ENCODE measurements around the gene FAM124A. TPM values are rescaled to one million over a fixed set of nuclear protein-coding genes. Genes with fewer than 3 reads are reported as not detected.

The FAM124A gene
- total RNA-seq, 1 experiment from 2014 or later: 3.1 TPM

GRCh38 chr13:51192348-51192747 lies 29.9 kb upstream of the FAM124A start:
- ChIA-PET RAD21 (ENCODE audit: low non-redundant PET in 1 of 2, low total read pairs in 2 of 2, uncharacterized antibody in 2 of 2, unreplicated experiment in 2 of 2) (no interaction called here), POLR2A (no interaction called here)

GRCh38 chr13:51193387-51193786 lies 28.8 kb upstream of the FAM124A start:
- no peaks in the 10 kb centered on the region for H3K27me3 ChIP-seq (ENCODE audit: insufficient read depth, low read length)

More at GRCh38 chr13:51192348-51192747, 29.9 kb upstream of the FAM124A start:
- Histone ChIP-seq H3K4me2 (ENCODE audit: low read length) (no peak overlapping the region), H3K4me1 (ENCODE audit: control insufficient read depth in 1 of 2, insufficient read depth in 2 of 2, low read length in 2 of 2) (no peaks in the 10 kb centered on the region), H2AFZ (ENCODE audit: low read depth, low read length, poor library complexity, severe bottlenecking) (no peak overlapping the region), H3K27ac (ENCODE audit: low read depth, low read length) (no peak overlapping the region), H3K4me3 (replicated peaks in 1 of 2; ENCODE audit: low read depth in 1 of 2, low read length in 2 of 2) (no peak overlapping the region), H3K9me3 (ENCODE audit: control insufficient read depth in 1 of 2, insufficient read depth in 1 of 2, low read depth in 1 of 2, low read length in 2 of 2) (no peaks in the 10 kb centered on the region), H3K27me3 (ENCODE audit: insufficient read depth, low read length) (no peaks in the 10 kb centered on the region), H3K36me3 (ENCODE audit: control insufficient read depth in 1 of 2, insufficient read depth in 2 of 2, low read length in 2 of 2) (no peaks in the 10 kb centered on the region), H3K9me2 (ENCODE audit: insufficient read depth) (no peaks in the 10 kb centered on the region), H3K79me2 (ENCODE audit: insufficient read depth, low read length) (no peaks in the 10 kb centered on the region), H4K20me1 (ENCODE audit: insufficient read depth) (no peaks in the 10 kb centered on the region), H3K9ac (ENCODE audit: low read length) (no peak overlapping the region)
- no TSS peak for BruUV-seq (replicated peaks)
- CTCF ChIA-PET: no interaction called here
- ATAC-seq: no peak
- DNase-seq (ENCODE audit: low read depth, low spot score): no peak
- intact Hi-C loops (cut with micrococcal nuclease): no loop called here
- TF ChIP-seq EZH2 (IDR thresholded peaks at IDR 0.05): no peak
- no peak for TF ChIP-seq EGR1 (IDR thresholded peaks at IDR 0.05; ENCODE audit: low read depth)
- no peak for TF ChIP-seq EZH2phosphoT487 (IDR thresholded peaks at IDR 0.05; ENCODE audit: borderline replicate concordance)
- TF ChIP-seq MAX (IDR thresholded peaks at IDR 0.05): no peak
- no peak for TF ChIP-seq YY1 (IDR thresholded peaks at IDR 0.05; ENCODE audit: extremely low read depth, insufficient replicate concordance, low read depth, low read length)
- no peak for TF ChIP-seq RAD21 (IDR thresholded peaks at IDR 0.05; ENCODE audit: low read depth)
- no peak for TF ChIP-seq ZFX (IDR thresholded peaks at IDR 0.05)
- TF ChIP-seq JUND (IDR thresholded peaks at IDR 0.05): no peak
- no peak for TF ChIP-seq CBX3 (IDR thresholded peaks at IDR 0.05; ENCODE audit: low read depth)
- no peak for TF ChIP-seq CEBPB (IDR thresholded peaks at IDR 0.05; ENCODE audit: low read depth)
- TF ChIP-seq ATF3 (IDR thresholded peaks at IDR 0.05): no peak
- TF ChIP-seq SIN3A (IDR thresholded peaks at IDR 0.05; ENCODE audit: low read depth): no peak
- no peak for TF ChIP-seq POLR2A (IDR thresholded peaks at IDR 0.05; ENCODE audit: borderline replicate concordance, extremely low read depth, insufficient read depth, insufficient read length)
- no peak for TF ChIP-seq POLR2AphosphoS5 (IDR thresholded peaks at IDR 0.05; ENCODE audit: low read depth, low read length)
- no peak for TF ChIP-seq ZNF274 (IDR thresholded peaks at IDR 0.05; ENCODE audit: low read depth, low read length)

More at GRCh38 chr13:51193387-51193786, 28.8 kb upstream of the FAM124A start:
- ChIA-PET POLR2A (no interaction called here), RAD21 (ENCODE audit: low non-redundant PET in 1 of 2, low total read pairs in 2 of 2, uncharacterized antibody in 2 of 2, unreplicated experiment in 2 of 2) (no interaction called here), CTCF (no interaction called here)
- TF ChIP-seq ZBTB33 (IDR thresholded peaks at IDR 0.05; ENCODE audit: extremely low read depth, insufficient replicate concordance, low read length) (no peak), POLR2AphosphoS5 (IDR thresholded peaks at IDR 0.05; ENCODE audit: low read depth, low read length) (no peak)
- no TSS peak for BruUV-seq (replicated peaks)
- no peaks in the 10 kb centered on the region for H3K36me3 ChIP-seq (ENCODE audit: control insufficient read depth in 1 of 2, insufficient read depth in 2 of 2, low read length in 2 of 2)
- no peaks in the 10 kb centered on the region for H3K9me3 ChIP-seq (ENCODE audit: control insufficient read depth in 1 of 2, insufficient read depth in 1 of 2, low read depth in 1 of 2, low read length in 2 of 2)
- ATAC-seq (no peak), DNase-seq (ENCODE audit: low read depth, low spot score) (no peak)
- no peaks in the 10 kb centered on the region for H3K9me2 ChIP-seq (ENCODE audit: insufficient read depth)
- no peak overlapping the region for H3K27ac ChIP-seq (ENCODE audit: low read depth, low read length)
- H3K9ac ChIP-seq (ENCODE audit: low read length): no peak overlapping the region
- no peak overlapping the region for H3K4me3 ChIP-seq (replicated peaks in 1 of 2; ENCODE audit: low read depth in 1 of 2, low read length in 2 of 2)
- no peaks in the 10 kb centered on the region for H4K20me1 ChIP-seq (ENCODE audit: insufficient read depth)
- H2AFZ ChIP-seq (ENCODE audit: low read depth, low read length, poor library complexity, severe bottlenecking): no peak overlapping the region
- intact Hi-C loops (cut with micrococcal nuclease): no loop called here
- H3K79me2 ChIP-seq (ENCODE audit: insufficient read depth, low read length): no peaks in the 10 kb centered on the region
- H3K4me1 ChIP-seq (ENCODE audit: control insufficient read depth in 1 of 2, insufficient read depth in 2 of 2, low read length in 2 of 2): no peaks in the 10 kb centered on the region
- H3K4me2 ChIP-seq (ENCODE audit: low read length): no peak overlapping the region
